ENCODE measurements around the gene PROS1. TPM values are rescaled to one million over a fixed set of nuclear protein-coding genes. Genes with fewer than 3 reads are reported as not detected.

Gene PROS1
- total and polyA plus RNA-seq, 9 of the 15 experiments (the other 6 are each of a cell fraction or from before 2014, with no cell fraction given): 5.5 to 50.5 (median 22.7) TPM

GRCh38 chr3:93979850-93980676 lies 6.4 kb upstream of the PROS1 start, which contains the start of gene ARL13B:
Gene ARL13B, plus strand, starts transcription at chr3:93980155. Its CDS starts 269 bp downstream, at chr3:93980424.
- peak; percentile 86 to 96 (median 90) for DNase-seq (ENCODE audit: extremely low read depth in 1 of 4, low spot score in 3 of 4)
- TSS peak; percentile 66 for BruUV-seq (replicated peaks)
- no peaks in the 10 kb centered on the region for H3K36me3 ChIP-seq (ENCODE audit: control insufficient read depth, insufficient read depth, low read length)
- WGBS (ENCODE audit: insufficient coverage, low coverage, missing lambda C conversion rate): under 1% methylated on average over 45 of the region's 66 CpGs
- in situ Hi-C loops (cut with MboI) (no loop called here), intact Hi-C loops (cut with micrococcal nuclease) (no loop called here)
- H3K4me1 ChIP-seq (replicated peaks in 1 of 2; ENCODE audit: control insufficient read depth in 2 of 2, insufficient read depth in 2 of 2, low read length in 2 of 2): peaks cover 8 to 12% of the 10 kb centered on the region in 2 experiments; a peak in 3 of 5 replicates
- H3K9me3 ChIP-seq (replicated peaks; ENCODE audit: control insufficient read depth, insufficient read depth, low read depth, low read length): no peaks in the 10 kb centered on the region
- H3K27ac ChIP-seq (ENCODE audit: extremely low read depth, low read depth, low read length): peak within 1 kb of the TSS; percentile 82
- H3K4me3 ChIP-seq: peak within 1 kb of the TSS; percentile 88
- peak within 1 kb of the TSS; percentile 90 for H2AFZ ChIP-seq (ENCODE audit: low read depth, low read length)
- ChIA-PET CTCF (ENCODE audit: low intra/inter-chr PET ratio) (no interaction called here), POLR2A (interaction anchor here (0.9 to 2.3 kb wide), 3 partner anchors 9 to 83 kb away, joined by 3 to 7 read pairs (median 3); no protein-coding TSS in a partner anchor)
- peak within 1 kb of the TSS; percentile 79 for H3K4me2 ChIP-seq (ENCODE audit: insufficient read depth, low read length)
- no peaks in the 10 kb centered on the region for H4K20me1 ChIP-seq (replicated peaks; ENCODE audit: control insufficient read depth, insufficient read depth, low read length)
- no peaks in the 10 kb centered on the region for H3K9me1 ChIP-seq (ENCODE audit: control insufficient read depth, insufficient read depth, low read length)
- ATAC-seq: peak; percentile 96
- peaks cover 47% of the 10 kb centered on the region for H3K79me2 ChIP-seq (ENCODE audit: control insufficient read depth, insufficient read depth, low read length)
- H3K9ac ChIP-seq (ENCODE audit: insufficient read depth in 1 of 2, low read depth in 2 of 2, low read length in 2 of 2): peak within 1 kb of the TSS; percentile 63 to 91
- H3K27me3 ChIP-seq (ENCODE audit: control insufficient read depth in 2 of 2, insufficient read depth in 2 of 2, low read length in 2 of 2): no peaks in the 10 kb centered on the region
- peak; percentile 97 for FAIRE-seq
- TF ChIP-seq CREBBP (IDR thresholded peaks at IDR 0.05; ENCODE audit: low read depth, low read length): no peak
- TF ChIP-seq SAP30 (IDR thresholded peaks at IDR 0.05; ENCODE audit: borderline replicate concordance, insufficient read depth, low read depth, low read length, poor library complexity, severe bottlenecking): peak; percentile 65
- no peak for TF ChIP-seq GTF2A2 (tag; IDR thresholded peaks at IDR 0.05)
- no peak for TF ChIP-seq RBM39 (optimal IDR thresholded peaks at IDR 0.05; ENCODE audit: low read depth, low read length)
- TF ChIP-seq MGA (IDR thresholded peaks at IDR 0.05): 0 out of 2 replicates have a peak, but pooled peaks have one; percentile 14
- TF ChIP-seq C11orf30 (IDR thresholded peaks at IDR 0.05; ENCODE audit: low read depth): peak; percentile 60
- TF ChIP-seq HNRNPLL (IDR thresholded peaks at IDR 0.05; ENCODE audit: low read depth, low read length, poor library complexity, severe bottlenecking): peak; percentile 33
- peak; percentile 44; the same call in 1 of the 2 replicates for TF ChIP-seq RB1 (IDR thresholded peaks at IDR 0.05; ENCODE audit: low read depth)

Measured in K562 (cell line).